Activated CD4-positive, CD25-positive, alpha-beta regulatory T cell treated with anti-CD3 and anti-CD28 coated beads, Interleukin-2, amount 50 U/mL, for 24 hours (primary cell): Measurements from ENCODE around the gene TPX2.

Source experiments
- ATAC-seq, 2 donors: fragments of 150-1000 bp; cut with Tn5 transposase; one replicate each; pipeline ENCODE4 v1.10.0; 2021; ENCODE audit warnings: mild to moderate bottlenecking in 1 of 2, moderate library complexity in 1 of 2

The TPX2 gene

GRCh38 chr20:31707258-31707615 is 31.9 kb upstream of the TPX2 start:
- ATAC-seq: no peak

- ATAC-seq: no peak
Observed at GRCh38 chr20:31707994-31708735, 30.9 kb upstream of the TPX2 start.

DNA sequence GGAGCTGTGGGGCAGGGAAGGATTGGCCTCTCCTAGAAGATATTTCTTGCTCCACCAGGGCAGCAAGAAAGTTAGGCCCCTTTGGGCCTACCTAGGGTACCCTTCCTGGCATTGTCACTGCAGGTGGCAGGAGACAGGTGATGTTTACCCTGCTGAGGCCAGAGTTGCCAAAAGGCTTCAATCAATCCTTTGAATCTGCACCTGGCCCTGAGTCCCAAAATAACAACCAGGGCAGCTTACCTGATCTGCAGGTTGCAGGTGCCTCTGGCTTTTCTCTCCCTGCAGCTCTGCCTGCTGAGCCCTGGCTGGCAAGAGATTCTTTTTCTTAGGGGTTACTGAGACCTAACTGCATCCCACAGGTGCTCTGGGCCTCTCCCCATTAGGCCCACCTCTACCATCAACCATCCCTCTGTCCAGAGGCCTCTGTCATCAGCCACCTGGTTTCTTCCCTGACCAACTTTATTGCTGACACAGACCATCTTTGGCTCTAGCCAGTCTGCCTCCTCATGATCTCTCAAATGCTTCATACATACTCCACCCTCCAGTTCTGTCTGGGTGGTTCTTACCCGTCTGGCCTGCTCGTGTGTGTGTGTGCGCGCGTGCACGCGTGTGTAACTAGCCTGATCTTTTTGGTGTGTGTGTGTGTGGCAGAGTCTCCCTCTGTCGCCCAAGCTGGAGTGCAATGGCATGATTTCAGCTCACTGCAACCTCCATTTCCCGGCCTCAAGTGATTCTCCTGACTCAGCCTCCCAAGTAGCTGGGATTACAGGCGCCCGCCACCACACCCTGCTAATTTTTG is 30.2 kb upstream of the TPX2 start:
- ATAC-seq: no peak

DNA sequence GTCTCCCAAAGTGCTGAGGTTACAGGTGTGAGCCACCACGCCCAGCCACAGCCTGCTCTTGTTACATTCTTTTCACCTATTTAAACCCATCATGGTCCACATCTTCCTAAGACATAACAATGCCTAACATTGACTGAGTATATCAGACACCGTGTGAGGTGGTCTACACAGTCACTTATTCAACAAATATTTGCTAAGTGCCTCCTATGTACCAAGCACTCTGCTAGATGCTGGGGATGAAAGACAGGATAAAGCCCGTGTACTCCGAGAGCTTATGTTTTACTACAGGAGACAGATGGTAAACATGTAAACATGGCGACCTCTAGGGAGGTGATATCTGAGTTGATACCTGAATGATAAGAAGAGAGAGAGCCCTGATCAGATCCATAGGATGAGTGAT is 29.2 kb upstream of the TPX2 start:
- no peak for ATAC-seq

- peak in 1 of 2 donors; percentile 46 for ATAC-seq
Observed at GRCh38 chr20:31710423-31711108, 28.5 kb upstream of the TPX2 start.

GRCh38 chr20:31711179-31712111 is 27.6 kb upstream of the TPX2 start:
- ATAC-seq: peak in 1 of 2 donors; percentile 8

- ATAC-seq: no peak
Observed at GRCh38 chr20:31712112-31712553, 27.0 kb upstream of the TPX2 start.

GRCh38 chr20:31712564-31713311 is 26.4 kb upstream of the TPX2 start:
- ATAC-seq: no peak

DNA sequence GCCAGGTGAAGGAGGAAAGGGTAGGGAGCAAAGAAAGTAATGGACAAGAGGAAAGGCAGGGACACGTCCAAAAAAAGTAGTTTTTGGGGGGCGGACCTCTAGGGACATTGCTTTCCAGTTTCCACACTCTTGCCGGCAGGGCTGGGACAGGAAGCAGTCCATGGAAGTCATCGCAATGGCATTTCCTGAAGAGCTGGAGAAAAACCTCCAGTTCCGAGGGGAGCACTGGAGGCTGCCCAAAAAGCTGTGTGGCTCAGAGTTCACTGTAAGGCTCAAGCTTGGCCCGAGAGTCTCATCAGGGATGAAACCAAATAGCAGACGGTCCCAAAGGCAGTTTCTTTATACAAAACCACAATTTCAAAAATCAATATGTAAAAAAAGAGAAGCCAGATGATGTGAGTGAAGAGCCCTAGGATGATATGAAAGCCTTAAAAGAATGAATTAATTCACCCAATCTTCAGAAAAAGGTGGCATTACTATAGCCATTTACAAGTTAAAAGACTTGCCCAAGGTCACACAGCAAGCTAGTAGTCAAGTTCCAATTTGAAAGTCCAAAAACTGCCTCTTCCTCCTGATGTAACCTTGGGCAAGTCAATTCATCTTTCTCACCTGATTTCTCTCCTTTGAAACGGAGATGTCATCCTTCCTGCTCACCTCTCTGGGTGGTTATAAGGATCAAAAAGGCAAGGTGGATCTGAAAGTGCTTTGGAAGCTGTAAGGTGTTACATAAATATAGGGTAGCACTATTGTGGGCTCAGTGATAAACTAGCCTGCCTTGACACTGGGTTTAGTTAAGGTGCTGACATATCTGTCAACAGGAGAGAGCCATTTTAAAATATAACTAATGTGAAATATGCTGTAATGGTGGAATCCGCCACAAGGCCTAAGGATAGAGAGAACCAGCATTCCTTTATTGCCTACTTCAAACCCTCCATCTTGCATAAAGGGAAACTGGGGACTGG is 25.5 kb upstream of the TPX2 start:
- no peak for ATAC-seq

- ATAC-seq: no peak
Observed at GRCh38 chr20:31715766-31716165, 23.3 kb upstream of the TPX2 start.

DNA sequence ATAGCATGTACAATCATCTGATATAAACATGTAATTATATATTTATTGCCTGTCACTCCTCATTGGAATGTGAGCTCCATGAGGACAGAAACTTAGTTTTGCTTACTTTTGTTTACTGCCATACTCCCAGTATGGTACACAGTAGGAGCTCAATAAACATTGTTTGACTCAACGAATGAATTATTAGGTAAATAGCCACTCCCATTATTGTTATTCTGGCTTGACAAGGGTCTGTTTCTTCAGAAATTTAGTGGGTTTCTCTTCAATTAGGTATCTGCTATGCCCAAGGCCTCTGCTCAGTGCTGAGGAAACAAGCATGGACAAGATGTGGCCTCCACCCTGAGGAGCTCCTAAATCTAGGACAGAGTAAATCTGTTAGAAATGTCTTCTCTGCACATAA is 22.7 kb upstream of the TPX2 start:
- no peak for ATAC-seq

DNA sequence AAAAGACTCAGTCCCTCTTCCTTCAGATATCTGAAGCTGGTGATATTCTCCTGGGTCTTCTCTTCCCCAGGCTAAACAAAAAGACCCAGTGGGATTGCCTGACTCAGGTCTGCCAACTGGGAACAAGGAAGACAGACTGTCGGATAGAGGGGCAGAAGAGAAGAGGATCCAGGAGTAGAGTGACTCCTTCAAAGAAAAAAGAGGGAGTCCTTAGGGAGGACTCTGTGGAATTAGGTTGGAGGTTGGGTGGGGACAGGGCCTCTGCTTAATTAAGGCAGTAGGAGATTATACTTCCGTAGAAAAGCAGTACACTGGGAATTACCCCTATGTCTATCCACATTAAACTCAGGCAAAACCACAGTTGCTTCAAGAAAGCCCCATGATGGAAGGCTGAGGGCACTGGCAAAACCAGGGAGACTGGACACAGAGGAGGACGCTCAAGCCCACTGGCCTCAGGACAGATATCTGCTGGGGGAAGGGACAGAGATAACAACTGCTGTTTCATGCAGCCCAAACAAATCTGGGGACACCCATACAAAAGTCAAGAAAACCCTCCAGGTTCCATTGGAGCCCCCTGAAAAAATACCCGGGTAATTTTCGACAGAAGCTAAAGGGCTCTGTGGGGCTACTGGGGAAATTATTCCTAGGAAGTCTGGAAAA is 22.1 kb upstream of the TPX2 start:
- ATAC-seq: peak; percentile 12 to 28

DNA sequence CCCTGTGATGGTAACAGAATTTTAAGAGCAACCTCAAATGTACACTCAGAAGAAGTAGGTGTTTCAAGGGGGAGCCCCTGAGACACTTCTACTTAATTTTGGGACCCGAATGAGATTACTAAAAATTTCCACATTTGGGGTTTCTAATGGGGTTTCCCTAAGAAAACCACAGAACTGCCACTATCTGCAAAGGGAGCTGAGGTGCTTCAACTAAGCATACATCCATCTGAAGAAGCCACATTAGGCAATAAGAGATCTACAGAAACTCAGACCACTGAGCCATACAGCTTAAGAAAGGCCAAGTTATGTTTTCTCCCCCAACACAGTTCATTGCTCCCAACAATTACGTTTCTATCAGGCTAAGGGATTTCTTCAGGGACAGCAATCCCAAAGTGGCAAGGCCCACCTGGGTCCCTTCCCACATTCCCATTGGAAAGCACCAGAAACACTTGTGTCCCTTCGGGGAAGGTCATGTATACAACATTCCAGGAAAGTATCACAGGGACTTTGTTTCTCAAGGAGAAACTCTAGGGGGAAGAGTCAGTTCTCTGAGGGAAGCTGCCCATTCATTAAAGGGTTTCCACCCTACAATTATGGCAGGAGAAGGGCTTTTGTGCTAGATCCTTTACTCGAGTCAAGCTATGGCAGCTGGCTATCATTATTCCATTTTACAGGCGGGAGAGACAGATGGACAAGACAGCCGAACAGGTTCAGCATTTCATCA is 21.4 kb upstream of the TPX2 start:
- ATAC-seq: peak; percentile 63 to 65

DNA sequence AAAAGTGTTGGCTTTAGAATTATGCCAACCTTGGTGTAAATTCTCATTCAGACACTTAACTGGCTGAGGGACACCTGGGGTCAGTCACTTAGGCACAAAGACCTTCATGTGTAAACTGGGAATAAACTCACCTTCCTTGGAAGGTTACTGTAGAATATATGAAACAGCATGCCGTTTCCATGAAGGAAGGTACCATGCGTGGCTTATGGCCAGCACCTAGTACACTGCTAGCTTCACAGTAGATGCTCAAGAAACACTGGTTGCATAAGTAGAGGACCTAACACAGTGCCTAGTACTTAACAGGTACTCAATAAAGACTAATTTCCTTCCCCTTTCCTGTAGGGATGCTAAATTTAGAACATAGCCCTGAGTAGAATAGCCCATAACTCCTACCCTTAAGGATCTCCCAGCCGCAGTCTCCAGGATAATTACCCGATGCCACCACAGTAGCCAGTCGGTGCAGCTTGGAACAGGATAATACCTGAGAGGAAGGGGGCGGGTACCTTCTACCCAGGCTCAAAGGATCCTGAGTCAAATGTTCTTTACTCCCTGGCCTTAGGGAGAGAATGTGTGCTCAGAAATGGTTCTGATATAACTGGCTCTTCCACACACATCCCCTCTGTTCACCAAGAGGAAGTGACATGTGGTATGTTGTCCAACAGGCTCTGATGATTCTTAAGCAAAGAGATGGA is 20.0 kb upstream of the TPX2 start:
- no peak for ATAC-seq

DNA sequence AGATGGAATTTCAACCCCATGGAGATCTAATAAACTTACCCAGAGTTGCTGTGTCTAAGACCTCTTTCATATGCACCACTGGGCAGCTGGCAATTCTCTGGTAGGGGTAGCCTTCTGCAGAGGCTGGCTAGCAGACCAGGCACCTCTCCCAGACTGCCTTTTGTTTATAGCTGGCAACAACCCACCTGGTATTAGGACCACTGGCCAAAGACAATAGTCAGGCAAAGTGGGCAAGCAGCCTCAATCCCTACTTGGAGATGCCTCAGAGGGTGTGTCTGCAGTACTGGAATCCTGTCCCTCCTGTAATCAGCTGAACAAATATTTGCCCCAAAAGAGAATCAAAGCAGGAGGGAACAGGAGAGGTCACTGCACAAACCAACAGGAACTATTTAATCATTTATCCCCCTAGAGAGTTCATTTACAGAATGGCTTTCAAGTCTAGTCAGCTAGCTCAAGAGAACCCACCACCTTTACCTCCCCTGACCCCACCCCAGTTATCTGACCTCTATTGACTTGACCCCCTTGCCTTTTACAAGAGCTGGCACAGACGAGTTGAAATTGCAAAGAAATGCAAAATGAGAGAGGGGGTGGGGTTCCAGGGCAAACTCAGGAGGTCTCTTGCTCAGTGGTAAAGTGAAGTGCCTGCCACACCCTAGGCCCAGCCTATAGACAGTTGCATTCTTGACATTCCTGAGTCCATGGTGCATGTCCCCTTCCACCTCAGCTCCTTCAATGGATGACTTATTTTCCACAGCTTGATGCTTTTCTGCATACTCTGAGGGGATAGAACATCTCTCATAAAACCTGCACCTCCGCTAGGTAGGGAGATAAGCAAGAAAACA is 19.2 kb upstream of the TPX2 start:
- ATAC-seq: no peak

DNA sequence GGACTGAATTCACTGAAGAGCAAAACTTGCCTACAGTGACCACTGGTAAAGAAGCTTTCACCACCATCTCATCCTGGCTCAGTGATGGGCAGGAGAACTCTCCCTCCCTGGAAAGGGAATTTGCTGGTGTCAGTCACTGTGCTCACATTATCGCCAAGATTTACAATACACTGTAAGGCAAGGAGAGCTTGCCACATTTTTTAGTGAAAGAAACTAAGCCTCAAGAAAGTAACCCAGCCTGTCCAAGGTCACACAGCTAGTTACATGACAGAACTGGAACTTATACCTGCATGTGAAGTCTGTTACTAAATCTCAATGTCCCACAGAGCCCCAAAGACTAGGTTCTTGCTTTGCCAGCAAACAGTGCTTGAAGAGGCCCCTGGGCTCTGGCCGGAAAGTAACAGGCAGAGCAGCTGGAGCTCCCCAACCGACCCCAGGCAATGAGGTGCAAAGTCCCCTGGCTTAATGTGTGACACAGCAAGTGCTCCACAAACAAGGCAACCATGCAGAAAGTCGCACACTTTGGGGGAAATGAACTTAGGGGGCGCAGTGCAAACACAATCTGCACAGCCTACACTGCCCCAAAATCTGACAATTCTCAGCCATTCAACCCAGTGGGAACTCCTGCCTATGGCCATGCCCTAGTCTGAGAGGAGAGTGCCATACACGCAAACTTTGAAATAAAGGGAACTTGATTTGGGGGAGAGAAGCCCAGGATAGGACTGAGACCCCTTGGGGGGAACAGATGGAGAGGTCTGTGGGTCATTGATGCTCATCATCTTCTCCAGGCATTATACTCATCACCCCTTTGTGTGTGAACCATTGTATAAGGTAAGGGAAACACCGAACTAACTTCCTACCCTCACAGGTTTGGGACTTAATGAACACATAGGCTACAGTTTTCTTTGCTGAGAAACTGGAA is 18.3 kb upstream of the TPX2 start:
- no peak for ATAC-seq
